H9 (cell line): ENCODE results near the gene THEMIS. TPM values are rescaled to one million over a fixed set of nuclear protein-coding genes. Genes with fewer than 3 reads are reported as not detected.

Experiments
- DNase-seq: peaks from one replicate; pipeline ENCODE4 v3.0.0-alpha.2; 2017
- H2AFZ ChIP-seq: one replicate; pipeline ENCODE4 v1.6.1; 2013; ENCODE audit warnings: mild to moderate bottlenecking, low read length, control low read depth, moderate library complexity
- H2AK5ac ChIP-seq: 2 replicates; pipeline ENCODE4 v1.6.1; 2013; ENCODE audit warnings: low read length, control low read depth, mixed read lengths; ENCODE audit not compliant: insufficient read length
- H2BK120ac ChIP-seq: one replicate; pipeline ENCODE4 v1.6.1; 2013; ENCODE audit warnings: low read depth, mild to moderate bottlenecking, low read length, control low read depth, inconsistent platforms; ENCODE audit not compliant: poor library complexity, severe bottlenecking
- H2BK12ac ChIP-seq: 2 replicates; pipeline ENCODE4 v1.6.1; 2013; ENCODE audit warnings: low read length, control low read depth, mixed read lengths, low read depth; ENCODE audit not compliant: insufficient read length
- H2BK15ac ChIP-seq: 2 replicates; pipeline ENCODE4 v1.6.1; 2013; ENCODE audit warnings: low read depth, low read length, control low read depth
- H2BK20ac ChIP-seq: one replicate; pipeline ENCODE4 v1.6.1; 2013; ENCODE audit warnings: low read depth, mild to moderate bottlenecking, low read length, control low read depth, inconsistent platforms; ENCODE audit not compliant: poor library complexity, severe bottlenecking
- H2BK5ac ChIP-seq: 2 replicates; pipeline ENCODE4 v1.6.1; 2013; ENCODE audit warnings: low read length, control low read depth, mixed read lengths; ENCODE audit not compliant: insufficient read length
- H3K14ac ChIP-seq: 2 replicates; pipeline ENCODE4 v1.6.1; 2013; ENCODE audit warnings: low read length, control low read depth; ENCODE audit not compliant: insufficient read depth
- H3K18ac ChIP-seq: 2 replicates; pipeline ENCODE4 v1.6.1; 2013; ENCODE audit warnings: low read depth, mild to moderate bottlenecking, mixed read lengths, low read length, control low read depth; ENCODE audit not compliant: insufficient read length
- H3K23ac ChIP-seq: 2 replicates; pipeline ENCODE4 v1.6.1; 2013; ENCODE audit warnings: low read length, control low read depth, mixed read lengths, low read depth; ENCODE audit not compliant: insufficient read length
- H3K23me2 ChIP-seq: 2 replicates; pipeline ENCODE4 v1.6.1; 2013; ENCODE audit warnings: low read depth, mild to moderate bottlenecking, mixed read lengths, low read length, control low read depth; ENCODE audit not compliant: insufficient read length, poor library complexity, severe bottlenecking
- H3K27ac ChIP-seq: 2 replicates; pipeline ENCODE4 v1.5.1; 2013; ENCODE audit warnings: low read length, control low read depth, mixed read lengths, low read depth; ENCODE audit not compliant: insufficient read length
- H3K27me3 ChIP-seq: 2 replicates; pipeline ENCODE4 v1.6.1; 2013; ENCODE audit warnings: low read length, control low read depth, inconsistent platforms; ENCODE audit not compliant: insufficient read depth
- H3K4ac ChIP-seq: 2 replicates; pipeline ENCODE4 v1.6.1; 2013; ENCODE audit warnings: low read depth, mild to moderate bottlenecking, control low read depth, inconsistent platforms, low read length, moderate library complexity
- H3K4me1 ChIP-seq: 2 replicates; pipeline ENCODE4 v1.6.1; 2013; ENCODE audit warnings: low read length, control low read depth, inconsistent platforms; ENCODE audit not compliant: insufficient read depth
- H3K4me2 ChIP-seq: 2 replicates; pipeline ENCODE4 v1.6.1; 2013; ENCODE audit warnings: low read length, control low read depth, mixed read lengths; ENCODE audit not compliant: insufficient read length, insufficient read depth
- H3K56ac ChIP-seq: 2 replicates; pipeline ENCODE4 v1.6.1; 2013; ENCODE audit warnings: low read depth, mild to moderate bottlenecking, mixed read lengths, low read length, control low read depth; ENCODE audit not compliant: insufficient read length
- H3K79me1 ChIP-seq: 2 replicates; pipeline ENCODE4 v1.6.1; 2013; ENCODE audit warnings: low read depth, mild to moderate bottlenecking, moderate library complexity, low read length, control low read depth, inconsistent platforms; ENCODE audit not compliant: insufficient read depth, poor library complexity, severe bottlenecking
- H3K79me2 ChIP-seq: 2 replicates; pipeline ENCODE4 v1.6.1; 2013; ENCODE audit warnings: low read length, control low read depth, inconsistent platforms; ENCODE audit not compliant: insufficient read depth
- H3K9ac ChIP-seq: 2 replicates; pipeline ENCODE4 v1.6.1; 2013; ENCODE audit warnings: low read length, control low read depth, mixed read lengths; ENCODE audit not compliant: insufficient read length; ENCODE audit errors: extremely low read depth
- H3K9me3 ChIP-seq: one replicate; pipeline ENCODE4 v1.6.1; 2013; ENCODE audit warnings: low read depth, low read length, inconsistent platforms; ENCODE audit not compliant: control insufficient read depth
- H3T11ph ChIP-seq: one replicate; pipeline ENCODE4 v1.6.1; 2013; ENCODE audit warnings: mild to moderate bottlenecking, low read length, control low read depth, inconsistent platforms
- H4K20me1 ChIP-seq: one replicate; pipeline ENCODE4 v1.6.1; 2013; ENCODE audit not compliant: control insufficient read depth, insufficient read length, insufficient read depth
- H4K5ac ChIP-seq: 2 replicates; pipeline ENCODE4 v1.6.1; 2013; ENCODE audit warnings: low read depth, mild to moderate bottlenecking, mixed read lengths, low read length, control low read depth; ENCODE audit not compliant: insufficient read length
- H4K8ac ChIP-seq: replicated peaks from 2 replicates; pipeline ENCODE4 v1.6.1; 2013; ENCODE audit warnings: low read length, control low read depth, mixed read lengths, low read depth; ENCODE audit not compliant: insufficient read length
- H4K91ac ChIP-seq: 2 replicates; pipeline ENCODE4 v1.6.1; 2013; ENCODE audit warnings: low read depth, mild to moderate bottlenecking, moderate library complexity, mixed read lengths, low read length, control low read depth; ENCODE audit not compliant: insufficient read length
- H3K27ac Mint-ChIP-seq, 3 experiments: 2 replicates in 2 of 3; 3 replicates in 1 of 3; pipeline ENCODE4 v1.8.0; 2020 to 2021; ENCODE audit warnings: mixed read lengths in 3 of 3, mild to moderate bottlenecking in 1 of 3, moderate library complexity in 1 of 3
- H3K27me3 Mint-ChIP-seq: 2 replicates; pipeline ENCODE4 v1.8.0; 2021; ENCODE audit warnings: low read depth, mild to moderate bottlenecking, moderate library complexity, mixed read lengths
- H3K36me3 Mint-ChIP-seq, 3 experiments: 2 replicates in 2 of 3; 3 replicates in 1 of 3; pipeline ENCODE4 v1.8.0; 2020 to 2021; ENCODE audit warnings: low read depth in 3 of 3, mixed read lengths in 3 of 3; ENCODE audit not compliant: insufficient read depth in 1 of 3
- H3K4me1 Mint-ChIP-seq, 2 experiments: 2 replicates each; pipeline ENCODE4 v1.8.0; 2020; ENCODE audit warnings: mixed read lengths in 2 of 2
- H3K4me3 Mint-ChIP-seq, 2 experiments: 2 replicates in 1 of 2; 3 replicates in 1 of 2; pipeline ENCODE4 v1.8.0; 2020 to 2021; ENCODE audit warnings: mild to moderate bottlenecking in 2 of 2, mixed read lengths in 2 of 2, moderate library complexity in 1 of 2
- H3K9me3 Mint-ChIP-seq, 2 experiments: 2 replicates in 1 of 2; 3 replicates in 1 of 2; pipeline ENCODE4 v1.8.0; 2020; ENCODE audit warnings: mild to moderate bottlenecking in 2 of 2, mixed read lengths in 2 of 2, moderate library complexity in 1 of 2
- CTCF ChIP-seq: fragments of 200-600 bp; sonication (generic); conservative IDR thresholded peaks from 3 replicates; pipeline ENCODE4 v1.8.0; 2021; ENCODE audit warnings: antibody characterized with exemption, mild to moderate bottlenecking
- total RNA-seq: library from RNA; stranded (reverse); gene quantifications from 2 replicates; pipeline ENCODE4 v1.2.1, GENCODE V29; 2021

THEMIS gene
- total RNA-seq, 1 experiment from 2014 or later: not detected

- H3K36me3 Mint-ChIP-seq: peaks cover 0 to 7% (median 0%) of the 10 kb centered on the region in 3 experiments; a peak in 2 of 7 replicates
- Histone ChIP-seq H3K9ac (no peak overlapping the region), H2BK15ac (no peak overlapping the region)
Measured at GRCh38 chr6:127690588-127690987, 210.3 kb downstream of the THEMIS start.

More at GRCh38 chr6:127690588-127690987, 210.3 kb downstream of the THEMIS start:
- TF ChIP-seq CTCF: no peak
- Mint-ChIP-seq H3K4me3 (no peak overlapping the region), H3K9me3 (peaks cover 0 to 9% of the 10 kb centered on the region in 2 experiments; a peak in 4 of 5 replicates), H3K27me3 (no peaks in the 10 kb centered on the region), H3K4me1 (peaks cover 6 to 9% of the 10 kb centered on the region in 2 experiments; a peak in 3 of 4 replicates), H3K27ac (no peak overlapping the region)
- no peak overlapping the region for H3T11ph ChIP-seq
- H4K91ac ChIP-seq: no peak overlapping the region
- no peak overlapping the region for H3K4ac ChIP-seq
- no peak overlapping the region for H4K8ac ChIP-seq
- H4K5ac ChIP-seq: no peak overlapping the region
- no peaks in the 10 kb centered on the region for H3K9me3 ChIP-seq
- no peak overlapping the region for H3K18ac ChIP-seq
- no peak overlapping the region for H2BK12ac ChIP-seq
- H3K79me2 ChIP-seq: no peaks in the 10 kb centered on the region
- H2AFZ ChIP-seq: no peak overlapping the region
- H2AK5ac ChIP-seq: no peak overlapping the region
- no peak overlapping the region for H2BK20ac ChIP-seq
- no peak overlapping the region for H3K4me2 ChIP-seq
- H3K27ac ChIP-seq: no peak overlapping the region
- DNase-seq: no peak
- H4K20me1 ChIP-seq: no peaks in the 10 kb centered on the region
- no peak overlapping the region for H3K23ac ChIP-seq
- no peak overlapping the region for H3K56ac ChIP-seq
- no peaks in the 10 kb centered on the region for H3K4me1 ChIP-seq
- H2BK5ac ChIP-seq: no peak overlapping the region
- H3K79me1 ChIP-seq: no peaks in the 10 kb centered on the region
- no peaks in the 10 kb centered on the region for H3K27me3 ChIP-seq
- H3K14ac ChIP-seq: no peak overlapping the region
- H3K23me2 ChIP-seq: no peaks in the 10 kb centered on the region
- H2BK120ac ChIP-seq: no peak overlapping the region
